ENCODE data around the gene OGDHL.

DNA sequence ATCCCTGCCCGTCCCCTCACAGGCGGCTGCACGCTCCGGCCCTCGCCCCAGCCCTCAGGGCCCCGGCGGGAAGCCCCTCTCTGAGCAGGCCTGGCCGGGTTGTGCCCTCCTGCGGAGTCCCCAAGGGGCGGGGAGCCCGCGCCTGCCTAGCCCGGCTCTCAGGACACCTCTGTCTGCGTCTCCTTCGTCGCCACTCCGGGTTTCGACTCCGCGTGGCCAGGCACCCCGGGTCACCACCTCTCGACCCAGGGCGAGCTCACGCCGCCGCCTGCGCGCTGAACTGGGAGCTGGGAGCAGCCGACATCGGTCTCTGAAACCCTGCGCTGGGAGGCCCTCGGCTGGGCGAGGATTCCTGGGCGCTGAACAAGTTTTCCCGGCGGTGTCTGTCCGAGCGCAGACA lies 6.2 kb upstream of the OGDHL start:
- TF ChIP-seq, protein P1, sequence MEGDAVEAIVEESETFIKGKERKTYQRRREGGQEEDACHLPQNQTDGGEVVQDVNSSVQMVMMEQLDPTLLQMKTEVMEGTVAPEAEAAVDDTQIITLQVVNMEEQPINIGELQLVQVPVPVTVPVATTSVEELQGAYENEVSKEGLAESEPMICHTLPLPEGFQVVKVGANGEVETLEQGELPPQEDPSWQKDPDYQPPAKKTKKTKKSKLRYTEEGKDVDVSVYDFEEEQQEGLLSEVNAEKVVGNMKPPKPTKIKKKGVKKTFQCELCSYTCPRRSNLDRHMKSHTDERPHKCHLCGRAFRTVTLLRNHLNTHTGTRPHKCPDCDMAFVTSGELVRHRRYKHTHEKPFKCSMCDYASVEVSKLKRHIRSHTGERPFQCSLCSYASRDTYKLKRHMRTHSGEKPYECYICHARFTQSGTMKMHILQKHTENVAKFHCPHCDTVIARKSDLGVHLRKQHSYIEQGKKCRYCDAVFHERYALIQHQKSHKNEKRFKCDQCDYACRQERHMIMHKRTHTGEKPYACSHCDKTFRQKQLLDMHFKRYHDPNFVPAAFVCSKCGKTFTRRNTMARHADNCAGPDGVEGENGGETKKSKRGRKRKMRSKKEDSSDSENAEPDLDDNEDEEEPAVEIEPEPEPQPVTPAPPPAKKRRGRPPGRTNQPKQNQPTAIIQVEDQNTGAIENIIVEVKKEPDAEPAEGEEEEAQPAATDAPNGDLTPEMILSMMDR (IDR thresholded peaks at IDR 0.05) = no peak
- no peak for TF ChIP-seq POLR2A (IDR thresholded peaks at IDR 0.05)

Data from gastroesophageal sphincter (tissue), 3 donors.